ENCODE measurements around the gene STOML1.

DNA sequence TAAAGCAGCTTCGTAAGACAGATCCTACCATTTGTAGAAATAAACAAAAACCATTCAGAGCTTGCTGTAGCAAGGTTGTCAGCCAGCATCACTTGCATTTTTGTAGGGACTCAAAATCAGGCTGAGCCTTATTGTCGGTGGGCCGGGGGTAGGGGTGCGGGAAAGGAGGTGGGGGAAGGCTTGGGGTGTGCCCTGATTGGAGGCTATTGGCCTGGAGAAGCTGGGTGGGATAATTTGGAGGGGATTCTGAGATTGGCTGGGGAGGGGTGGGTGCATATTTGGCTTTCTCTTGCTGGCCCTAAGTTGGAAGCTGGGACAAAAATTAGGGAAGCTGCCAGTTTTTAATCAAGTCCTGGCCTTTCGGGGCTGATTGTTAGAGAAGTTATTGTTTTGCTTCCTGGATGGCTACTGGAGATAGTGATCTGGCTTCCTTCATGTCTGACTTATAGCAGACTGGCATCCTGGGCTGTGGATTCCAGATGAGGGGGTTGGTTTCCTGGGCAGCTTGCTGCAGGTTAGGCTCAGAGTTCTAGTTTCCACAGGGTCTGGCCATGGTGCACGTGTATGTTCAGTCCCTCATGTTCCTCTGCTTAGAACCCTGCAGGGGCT is 22.8 kb downstream of the STOML1 start:
- TF ChIP-seq, protein P1, sequence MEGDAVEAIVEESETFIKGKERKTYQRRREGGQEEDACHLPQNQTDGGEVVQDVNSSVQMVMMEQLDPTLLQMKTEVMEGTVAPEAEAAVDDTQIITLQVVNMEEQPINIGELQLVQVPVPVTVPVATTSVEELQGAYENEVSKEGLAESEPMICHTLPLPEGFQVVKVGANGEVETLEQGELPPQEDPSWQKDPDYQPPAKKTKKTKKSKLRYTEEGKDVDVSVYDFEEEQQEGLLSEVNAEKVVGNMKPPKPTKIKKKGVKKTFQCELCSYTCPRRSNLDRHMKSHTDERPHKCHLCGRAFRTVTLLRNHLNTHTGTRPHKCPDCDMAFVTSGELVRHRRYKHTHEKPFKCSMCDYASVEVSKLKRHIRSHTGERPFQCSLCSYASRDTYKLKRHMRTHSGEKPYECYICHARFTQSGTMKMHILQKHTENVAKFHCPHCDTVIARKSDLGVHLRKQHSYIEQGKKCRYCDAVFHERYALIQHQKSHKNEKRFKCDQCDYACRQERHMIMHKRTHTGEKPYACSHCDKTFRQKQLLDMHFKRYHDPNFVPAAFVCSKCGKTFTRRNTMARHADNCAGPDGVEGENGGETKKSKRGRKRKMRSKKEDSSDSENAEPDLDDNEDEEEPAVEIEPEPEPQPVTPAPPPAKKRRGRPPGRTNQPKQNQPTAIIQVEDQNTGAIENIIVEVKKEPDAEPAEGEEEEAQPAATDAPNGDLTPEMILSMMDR (IDR thresholded peaks at IDR 0.05; ENCODE audit: low read length) = no peak
- no peak for TF ChIP-seq EZH2 (IDR thresholded peaks at IDR 0.05; ENCODE audit: borderline replicate concordance, low read length)
